Measurements from ENCODE around the gene SNRPD2.
"Not testable (repeated sequence)": the region's sequence is repeated elsewhere in the genome, so short reads cannot be mapped to it uniquely, and the experiment has no call there.

The SNRPD2 gene

DNA sequence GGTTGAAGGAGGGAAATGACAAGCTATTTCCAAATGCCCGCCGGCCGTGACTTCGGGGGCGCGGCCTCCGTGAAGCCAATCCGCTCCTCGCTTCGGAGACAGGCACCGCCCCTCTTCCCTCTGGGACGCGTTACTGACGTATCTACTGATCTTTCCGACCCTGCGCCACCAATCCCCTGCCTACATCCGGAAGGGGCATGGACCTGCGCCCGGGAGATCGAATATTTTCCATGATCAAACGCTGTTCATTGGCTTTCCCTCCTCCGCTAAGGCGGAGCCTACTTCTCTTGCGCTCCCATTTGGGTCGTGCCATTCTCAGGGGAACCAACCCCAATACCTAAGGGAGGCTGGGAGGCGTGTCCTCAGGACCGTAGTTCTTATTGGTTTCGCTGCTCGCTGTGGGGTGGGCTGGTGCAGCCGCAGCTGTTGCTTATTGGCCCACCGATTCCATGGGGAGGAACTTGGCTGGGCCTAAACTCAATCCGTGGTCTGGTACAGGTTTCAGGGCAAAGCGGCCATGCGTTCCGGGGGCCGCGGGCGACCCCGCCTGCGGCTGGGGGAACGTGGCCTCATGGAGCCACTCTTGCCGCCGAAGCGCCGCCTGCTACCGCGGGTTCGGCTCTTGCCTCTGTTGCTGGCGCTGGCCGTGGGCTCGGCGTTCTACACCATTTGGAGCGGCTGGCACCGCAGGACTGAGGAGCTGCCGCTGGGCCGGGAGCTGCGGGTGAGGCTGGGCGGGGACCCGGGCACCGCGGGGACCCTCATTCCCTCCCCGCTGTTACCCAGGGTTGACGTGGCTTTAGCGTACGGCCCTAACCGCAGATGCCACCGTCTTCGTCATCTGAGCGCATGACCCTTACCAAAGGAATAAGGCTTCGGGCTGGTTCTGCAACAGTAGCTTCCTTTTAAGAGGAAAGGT, 693 bp upstream of the SNRPD2 start, which contains the start of gene QPCTL:
Gene QPCTL, plus strand, starts transcription at position 480 of the 919 bp plus-strand sequence. Its CDS starts 38 bp downstream, at position 518.
- peak within 1 kb of the TSS; percentile 96 for H3K27ac ChIP-seq
- TF ChIP-seq, protein P1, sequence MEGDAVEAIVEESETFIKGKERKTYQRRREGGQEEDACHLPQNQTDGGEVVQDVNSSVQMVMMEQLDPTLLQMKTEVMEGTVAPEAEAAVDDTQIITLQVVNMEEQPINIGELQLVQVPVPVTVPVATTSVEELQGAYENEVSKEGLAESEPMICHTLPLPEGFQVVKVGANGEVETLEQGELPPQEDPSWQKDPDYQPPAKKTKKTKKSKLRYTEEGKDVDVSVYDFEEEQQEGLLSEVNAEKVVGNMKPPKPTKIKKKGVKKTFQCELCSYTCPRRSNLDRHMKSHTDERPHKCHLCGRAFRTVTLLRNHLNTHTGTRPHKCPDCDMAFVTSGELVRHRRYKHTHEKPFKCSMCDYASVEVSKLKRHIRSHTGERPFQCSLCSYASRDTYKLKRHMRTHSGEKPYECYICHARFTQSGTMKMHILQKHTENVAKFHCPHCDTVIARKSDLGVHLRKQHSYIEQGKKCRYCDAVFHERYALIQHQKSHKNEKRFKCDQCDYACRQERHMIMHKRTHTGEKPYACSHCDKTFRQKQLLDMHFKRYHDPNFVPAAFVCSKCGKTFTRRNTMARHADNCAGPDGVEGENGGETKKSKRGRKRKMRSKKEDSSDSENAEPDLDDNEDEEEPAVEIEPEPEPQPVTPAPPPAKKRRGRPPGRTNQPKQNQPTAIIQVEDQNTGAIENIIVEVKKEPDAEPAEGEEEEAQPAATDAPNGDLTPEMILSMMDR (conservative IDR thresholded peaks at IDR 0.05), result no peak

DNA sequence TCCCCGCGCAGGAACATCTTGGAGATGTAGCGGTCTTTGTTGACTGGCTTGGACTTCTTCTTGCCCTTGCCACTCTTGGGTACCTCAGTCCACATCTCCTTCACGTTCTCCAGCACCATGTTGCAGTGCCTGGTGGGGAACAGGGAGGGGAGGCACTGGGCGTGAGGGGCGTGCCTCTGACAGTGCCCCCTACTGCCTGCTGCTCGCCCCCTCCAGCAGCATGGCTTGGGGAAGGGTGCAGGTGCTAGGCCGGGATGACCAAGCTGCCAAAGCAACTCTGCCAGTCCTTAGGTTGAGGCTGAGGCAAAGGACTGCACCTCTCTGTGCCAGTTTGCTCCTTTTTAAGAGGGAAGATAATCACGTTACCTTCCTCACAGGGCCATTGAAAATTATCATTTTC, 4.2 kb downstream of the SNRPD2 start:
- peak overlapping the region; percentile 50 for H3K27ac ChIP-seq
- TF ChIP-seq, protein P1 (conservative IDR thresholded peaks at IDR 0.05), result no peak

DNA sequence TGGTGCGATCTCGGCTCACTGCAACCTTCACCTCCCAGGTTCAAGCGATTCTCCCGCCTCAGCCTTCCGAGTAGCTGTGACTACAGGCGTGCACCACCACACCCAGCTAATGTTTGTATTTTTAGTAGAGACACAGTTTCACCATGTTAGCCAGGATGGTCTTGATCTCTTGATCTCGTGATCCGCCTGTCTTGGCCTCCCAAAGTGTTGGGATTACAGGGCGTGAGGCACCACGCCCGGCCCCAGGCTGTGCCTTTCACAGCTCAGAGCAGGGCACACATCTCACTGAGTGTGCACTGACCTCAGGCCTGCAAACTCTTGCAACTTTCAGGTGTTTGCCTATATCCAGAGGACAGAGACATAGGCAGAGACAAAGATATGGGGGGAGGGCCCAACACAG, 6.7 kb downstream of the SNRPD2 start:
- not testable (repeated sequence) for H3K27ac ChIP-seq

DNA sequence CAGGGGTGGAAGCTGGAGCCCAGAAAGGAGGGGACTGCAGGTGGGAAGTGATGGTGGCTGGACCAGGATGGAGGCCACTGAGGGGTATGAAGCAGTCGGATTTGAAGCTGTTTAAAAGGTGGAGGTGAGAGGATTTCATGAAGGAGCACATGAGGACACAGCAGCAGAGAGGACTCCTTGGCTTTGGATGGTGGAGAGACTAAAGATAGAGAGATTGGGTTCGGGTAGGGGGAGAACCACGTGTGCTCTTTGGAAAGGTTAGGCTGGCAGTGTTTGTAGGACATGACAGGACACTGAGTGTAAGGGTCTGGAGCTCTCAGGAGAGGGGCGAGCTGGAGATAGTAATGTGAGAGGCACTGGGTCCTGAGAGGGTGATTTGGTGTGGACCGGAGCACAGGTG, 8.8 kb downstream of the SNRPD2 start:
- H3K27ac ChIP-seq, result no peak overlapping the region; the same call in 1 of the 2 replicates
- TF ChIP-seq, protein P1 (conservative IDR thresholded peaks at IDR 0.05), result no peak

DNA sequence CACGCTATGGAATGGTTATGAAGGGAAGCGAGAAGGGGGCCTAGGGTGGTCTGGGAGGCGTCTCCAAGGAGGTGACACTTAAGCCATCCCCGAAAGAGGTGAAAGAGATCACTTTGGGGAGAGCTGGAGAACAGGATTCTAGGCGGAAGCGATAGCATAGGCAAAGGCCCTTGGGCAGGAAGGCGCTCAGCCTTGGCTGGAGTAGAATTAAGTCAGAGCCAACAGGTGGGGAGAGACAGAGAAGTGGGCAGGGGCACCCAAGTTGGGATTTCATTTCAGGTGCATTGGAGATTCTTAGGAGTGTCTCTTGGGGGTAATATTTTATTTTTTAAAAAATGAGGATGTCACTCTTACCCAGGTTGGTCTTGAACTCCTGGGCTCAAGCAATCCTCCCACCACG, 9.6 kb downstream of the SNRPD2 start:
- TF ChIP-seq, protein P1 (conservative IDR thresholded peaks at IDR 0.05), result no peak
- H3K27ac ChIP-seq, result peak overlapping the region; percentile 75

DNA sequence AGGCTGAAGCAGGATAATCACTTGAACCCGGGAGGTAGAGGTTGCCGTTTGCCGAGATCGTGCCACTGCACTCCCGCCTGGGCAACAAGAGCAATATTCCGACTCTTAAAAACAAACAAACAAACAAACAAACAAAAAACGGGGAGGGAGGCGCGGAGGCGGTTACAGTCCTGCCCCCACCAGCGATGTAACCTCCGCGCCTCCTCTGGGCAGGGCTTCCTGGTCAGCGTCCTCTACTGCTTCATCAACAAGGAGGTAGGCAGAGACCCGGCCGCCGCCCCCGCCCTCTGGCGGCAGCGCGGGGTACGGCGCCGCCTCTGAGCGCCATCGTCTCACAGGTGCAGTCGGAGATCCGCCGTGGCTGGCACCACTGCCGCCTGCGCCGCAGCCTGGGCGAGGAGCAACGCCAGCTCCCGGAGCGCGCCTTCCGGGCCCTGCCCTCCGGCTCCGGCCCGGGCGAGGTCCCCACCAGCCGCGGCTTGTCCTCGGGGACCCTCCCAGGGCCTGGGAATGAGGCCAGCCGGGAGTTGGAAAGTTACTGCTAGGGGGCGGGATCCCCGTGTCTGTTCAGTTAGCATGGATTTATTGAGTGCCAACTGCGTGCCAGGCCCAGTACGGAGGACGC, 10.2 kb downstream of the SNRPD2 start:
- H3K27ac ChIP-seq, result peak overlapping the region; percentile 75

DNA sequence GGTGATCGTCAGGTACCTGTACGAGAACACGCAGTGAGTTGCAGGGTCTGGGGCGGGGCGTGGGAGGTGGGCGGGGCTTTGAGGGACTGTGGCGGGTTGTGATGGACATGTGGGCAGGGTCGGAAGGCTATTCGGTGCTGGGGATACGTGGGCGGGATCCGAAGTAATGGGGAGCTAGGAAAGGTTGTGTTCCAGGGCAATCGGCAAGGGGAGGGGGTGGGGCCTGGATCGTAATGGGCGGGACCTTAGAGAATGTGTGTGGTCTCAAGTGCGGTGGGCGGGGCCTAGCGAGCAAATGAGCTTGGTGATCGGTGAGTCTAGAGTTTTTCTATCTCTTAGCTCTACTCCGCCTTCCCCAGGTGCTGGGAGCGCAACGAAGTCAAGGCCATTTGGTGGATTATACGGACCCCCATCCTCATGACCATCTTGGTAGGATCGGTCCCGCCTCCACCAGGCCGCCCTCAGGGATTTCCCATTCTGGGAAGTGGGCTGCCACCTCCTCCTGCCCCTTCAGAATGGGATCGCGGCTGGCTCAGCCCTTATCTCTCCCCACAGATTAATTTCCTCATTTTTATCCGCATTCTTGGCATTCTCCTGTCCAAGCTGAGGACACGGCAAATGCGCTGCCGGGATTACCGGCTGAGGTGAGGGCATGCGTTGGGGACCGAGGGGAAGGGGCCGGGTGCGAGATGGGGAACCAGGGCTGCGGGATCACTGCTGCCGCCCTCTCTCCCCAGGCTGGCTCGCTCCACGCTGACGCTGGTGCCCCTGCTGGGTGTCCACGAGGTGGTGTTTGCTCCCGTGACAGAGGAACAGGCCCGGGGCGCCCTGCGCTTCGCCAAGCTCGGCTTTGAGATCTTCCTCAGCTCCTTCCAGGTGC, 14.2 kb downstream of the SNRPD2 start:
- TF ChIP-seq, protein P1 (conservative IDR thresholded peaks at IDR 0.05), result peak; percentile 78
- peak overlapping the region; percentile 39; the same call in 1 of the 2 replicates for H3K27ac ChIP-seq

More for the DNA sequence above, 10.2 kb downstream of the SNRPD2 start:
- TF ChIP-seq, protein P1 (conservative IDR thresholded peaks at IDR 0.05), result peak; percentile 99

All from VCaP (cell line).